Left cardiac atrium (tissue), 4 donors: ENCODE measurements around the gene P3H3. TPM values are rescaled to one million over a fixed set of nuclear protein-coding genes. Genes with fewer than 3 reads are reported as not detected.

Source experiments
- ATAC-seq, 2 donors: fragments of 200-7000 bp; cut with Tn5 transposase; one replicate each; pipeline ENCODE4 v1.9.1; 2020; ENCODE audit warnings: mild to moderate bottlenecking in 2 of 2, moderate library complexity in 2 of 2
- DNase-seq: peaks from one replicate; pipeline ENCODE4 v3.0.0-alpha.2; 2020
- intact Hi-C, 2 donors: fragments of 100-400 bp; cut with DNase I; formaldehyde crosslinking; loops; one replicate each; pipeline versions ENCODE4 v1.14.1 to v1.15.1; 2022 to 2023
- total RNA-seq, 2 donors: library from RNA; stranded (reverse); fragmentation: NEBNext Ultra II Directional; extraction: Animal tissue kit (Norgen Biotek cat#: 25700); gene quantifications; one replicate each; pipeline ENCODE4 v1.2.1, GENCODE V29; 2021
- donor health status: DM: no; HTN: yes; CAD: no.
- donor health status: DM: no; HTN: yes; CAD: no; lungs with severe emphysema.
- donor health status: DM: yes; HTN: yes; CAD: no.
- donor health status: Dilated cardiomyopathy.

The P3H3 gene
- total RNA-seq, 2 donors from 2014 or later, result 13.2 to 22.3 TPM

GRCh38 chr12:6792522-6793201, 35.5 kb upstream of the P3H3 start:
- ATAC-seq, result peak; percentile 41 to 78
- DNase-seq, result no peak
- intact Hi-C loops, result no loop called here

GRCh38 chr12:6795088-6795487, 33.1 kb upstream of the P3H3 start:
- intact Hi-C loops, result no loop called here
- no peak for DNase-seq
- ATAC-seq, result no peak

GRCh38 chr12:6796576-6796975, 31.6 kb upstream of the P3H3 start:
- no peak for DNase-seq
- intact Hi-C loops, result no loop called here
- no peak for ATAC-seq

- no peak for ATAC-seq
- no peak for DNase-seq
- intact Hi-C loops, result no loop called here
Observed at GRCh38 chr12:6799147-6799546, 29.1 kb upstream of the P3H3 start.

GRCh38 chr12:6807170-6807569, 21.0 kb upstream of the P3H3 start:
- no peak for ATAC-seq
- intact Hi-C loops, result no loop called here
- no peak for DNase-seq

GRCh38 chr12:6809056-6809455, 19.2 kb upstream of the P3H3 start:
- DNase-seq, result no peak
- intact Hi-C loops, result no loop called here
- no peak for ATAC-seq

- ATAC-seq, result no peak
- DNase-seq, result no peak
- intact Hi-C loops, result no loop called here
Observed at GRCh38 chr12:6810758-6811157, 17.4 kb upstream of the P3H3 start.

GRCh38 chr12:6813363-6813762, 14.8 kb upstream of the P3H3 start:
- intact Hi-C loops, result no loop called here
- DNase-seq (no peak), ATAC-seq (no peak)

- DNase-seq (no peak), ATAC-seq (no peak)
- intact Hi-C loops, result no loop called here
Observed at GRCh38 chr12:6816598-6816997, 11.6 kb upstream of the P3H3 start.

GRCh38 chr12:6817098-6817497, 11.1 kb upstream of the P3H3 start:
- ATAC-seq, result no peak
- DNase-seq, result no peak
- intact Hi-C loops, result no loop called here

- ATAC-seq, result no peak
- intact Hi-C loops, result no loop called here
Observed at GRCh38 chr12:6817662-6818157, 10.5 kb upstream of the P3H3 start.

GRCh38 chr12:6818222-6818621, 10.0 kb upstream of the P3H3 start:
- DNase-seq (no peak), ATAC-seq (no peak)
- intact Hi-C loops, result no loop called here

More at GRCh38 chr12:6817662-6818157, 10.5 kb upstream of the P3H3 start:
- no peak for DNase-seq

GRCh38 chr12:6818645-6819044, 9.6 kb upstream of the P3H3 start:
- DNase-seq (no peak), ATAC-seq (no peak)
- intact Hi-C loops, result no loop called here

GRCh38 chr12:6819106-6820030, 8.8 kb upstream of the P3H3 start:
- DNase-seq, result no peak
- intact Hi-C loops, result loop anchor here (10.0 kb wide), 2 partner anchors 65 to 205 kb away; partner anchors contain the start of gene MLF2 (in 1 of the 2)
- no peak for ATAC-seq

GRCh38 chr12:6820166-6820565, 8.0 kb upstream of the P3H3 start:
- DNase-seq (no peak), ATAC-seq (no peak)
- intact Hi-C loops, result loop anchor here (10.0 kb wide), 2 partner anchors 65 to 205 kb away; partner anchors contain the start of gene MLF2 (in 1 of the 2)

GRCh38 chr12:6821591-6822425, 6.4 kb upstream of the P3H3 start, which contains the start of gene GPR162:
Gene GPR162 (plus strand): TSS chr12:6821821. CDS start chr12:6823899, 2,078 bp downstream.
- peak; percentile 63 for DNase-seq
- peak; percentile 56 to 64 for ATAC-seq
- intact Hi-C loops, result loop anchor here (10.0 kb wide), 2 partner anchors 67 to 207 kb away; partner anchors contain the start of gene MLF2 (in 1 of the 2)

- no peak for ATAC-seq
Observed at GRCh38 chr12:6822426-6823135, 5.6 kb upstream of the P3H3 start.

More at GRCh38 chr12:6822426-6823135, 5.6 kb upstream of the P3H3 start:
- intact Hi-C loops, result loop anchor here (10.0 kb wide), 2 partner anchors 68 to 208 kb away; partner anchors contain the start of gene MLF2 (in 1 of the 2)
- no peak for DNase-seq
